ENCODE data around the gene OGFR. TPM values are rescaled to one million over a fixed set of nuclear protein-coding genes. Genes with fewer than 3 reads are reported as not detected.

The OGFR gene
- total RNA-seq, 1 experiment from 2014 or later, result 47.3 TPM

DNA sequence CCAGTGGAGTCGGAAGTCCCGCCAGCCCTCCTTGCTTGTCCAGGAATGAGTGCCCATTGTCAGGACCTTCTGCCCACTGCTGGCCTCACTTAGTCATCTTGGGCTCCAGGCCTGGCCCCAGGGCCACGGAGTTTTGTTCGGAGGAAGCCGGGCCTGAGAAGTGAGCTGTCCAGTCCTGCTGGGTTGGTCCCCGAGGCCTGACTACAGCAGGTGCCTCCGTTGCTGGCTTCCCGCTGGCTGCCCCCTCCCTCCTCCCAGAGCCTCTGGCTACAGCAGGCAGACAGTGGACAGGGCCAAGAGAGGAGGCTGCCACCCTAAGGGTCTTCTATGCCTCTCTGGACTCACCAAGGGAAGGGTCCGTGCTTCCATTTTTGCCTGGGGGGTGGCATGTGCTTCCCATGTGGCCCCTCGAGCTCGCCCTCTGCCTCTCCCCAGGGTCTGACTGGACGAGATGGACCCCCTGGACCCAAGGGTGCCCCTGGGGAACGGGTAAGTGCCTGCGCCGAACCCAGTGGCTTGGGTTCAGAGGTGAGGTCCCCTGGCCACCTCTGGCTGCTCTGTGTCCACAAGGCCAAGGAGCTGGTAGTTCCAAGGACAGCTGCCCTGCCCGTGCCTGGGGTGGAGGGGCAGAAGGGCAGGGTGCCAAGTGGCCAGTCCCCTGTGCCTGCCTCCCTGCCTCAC lies 15.0 kb downstream of the OGFR start:
- POLR2A ChIA-PET, result no interaction called here
- DNase-seq (ENCODE audit: low read depth, low spot score) (no peak), ATAC-seq (peak; percentile 30)
- TF ChIP-seq TCF7L2 (IDR thresholded peaks at IDR 0.05; ENCODE audit: low read depth, low read length), result peak; percentile 21; the same call in 1 of the 2 replicates
- TF ChIP-seq, protein P1, sequence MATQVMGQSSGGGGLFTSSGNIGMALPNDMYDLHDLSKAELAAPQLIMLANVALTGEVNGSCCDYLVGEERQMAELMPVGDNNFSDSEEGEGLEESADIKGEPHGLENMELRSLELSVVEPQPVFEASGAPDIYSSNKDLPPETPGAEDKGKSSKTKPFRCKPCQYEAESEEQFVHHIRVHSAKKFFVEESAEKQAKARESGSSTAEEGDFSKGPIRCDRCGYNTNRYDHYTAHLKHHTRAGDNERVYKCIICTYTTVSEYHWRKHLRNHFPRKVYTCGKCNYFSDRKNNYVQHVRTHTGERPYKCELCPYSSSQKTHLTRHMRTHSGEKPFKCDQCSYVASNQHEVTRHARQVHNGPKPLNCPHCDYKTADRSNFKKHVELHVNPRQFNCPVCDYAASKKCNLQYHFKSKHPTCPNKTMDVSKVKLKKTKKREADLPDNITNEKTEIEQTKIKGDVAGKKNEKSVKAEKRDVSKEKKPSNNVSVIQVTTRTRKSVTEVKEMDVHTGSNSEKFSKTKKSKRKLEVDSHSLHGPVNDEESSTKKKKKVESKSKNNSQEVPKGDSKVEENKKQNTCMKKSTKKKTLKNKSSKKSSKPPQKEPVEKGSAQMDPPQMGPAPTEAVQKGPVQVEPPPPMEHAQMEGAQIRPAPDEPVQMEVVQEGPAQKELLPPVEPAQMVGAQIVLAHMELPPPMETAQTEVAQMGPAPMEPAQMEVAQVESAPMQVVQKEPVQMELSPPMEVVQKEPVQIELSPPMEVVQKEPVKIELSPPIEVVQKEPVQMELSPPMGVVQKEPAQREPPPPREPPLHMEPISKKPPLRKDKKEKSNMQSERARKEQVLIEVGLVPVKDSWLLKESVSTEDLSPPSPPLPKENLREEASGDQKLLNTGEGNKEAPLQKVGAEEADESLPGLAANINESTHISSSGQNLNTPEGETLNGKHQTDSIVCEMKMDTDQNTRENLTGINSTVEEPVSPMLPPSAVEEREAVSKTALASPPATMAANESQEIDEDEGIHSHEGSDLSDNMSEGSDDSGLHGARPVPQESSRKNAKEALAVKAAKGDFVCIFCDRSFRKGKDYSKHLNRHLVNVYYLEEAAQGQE (IDR thresholded peaks at IDR 0.05; ENCODE audit: insufficient read depth in 1 of 2, low read depth in 2 of 2, low read length in 1 of 2), result peak; percentile 53 to 59; a peak in 2 of 4 replicates
- TF ChIP-seq SIN3A (IDR thresholded peaks at IDR 0.05; ENCODE audit: borderline replicate concordance, insufficient read depth, low read depth, low read length), result no peak
- 0 out of 2 replicates have a peak, but pooled peaks have one; percentile 19 for TF ChIP-seq POLR2AphosphoS5 (IDR thresholded peaks at IDR 0.05; ENCODE audit: low read depth, low read length)
- TF ChIP-seq, protein P2, sequence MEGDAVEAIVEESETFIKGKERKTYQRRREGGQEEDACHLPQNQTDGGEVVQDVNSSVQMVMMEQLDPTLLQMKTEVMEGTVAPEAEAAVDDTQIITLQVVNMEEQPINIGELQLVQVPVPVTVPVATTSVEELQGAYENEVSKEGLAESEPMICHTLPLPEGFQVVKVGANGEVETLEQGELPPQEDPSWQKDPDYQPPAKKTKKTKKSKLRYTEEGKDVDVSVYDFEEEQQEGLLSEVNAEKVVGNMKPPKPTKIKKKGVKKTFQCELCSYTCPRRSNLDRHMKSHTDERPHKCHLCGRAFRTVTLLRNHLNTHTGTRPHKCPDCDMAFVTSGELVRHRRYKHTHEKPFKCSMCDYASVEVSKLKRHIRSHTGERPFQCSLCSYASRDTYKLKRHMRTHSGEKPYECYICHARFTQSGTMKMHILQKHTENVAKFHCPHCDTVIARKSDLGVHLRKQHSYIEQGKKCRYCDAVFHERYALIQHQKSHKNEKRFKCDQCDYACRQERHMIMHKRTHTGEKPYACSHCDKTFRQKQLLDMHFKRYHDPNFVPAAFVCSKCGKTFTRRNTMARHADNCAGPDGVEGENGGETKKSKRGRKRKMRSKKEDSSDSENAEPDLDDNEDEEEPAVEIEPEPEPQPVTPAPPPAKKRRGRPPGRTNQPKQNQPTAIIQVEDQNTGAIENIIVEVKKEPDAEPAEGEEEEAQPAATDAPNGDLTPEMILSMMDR (IDR thresholded peaks at IDR 0.05), result no peak
- H3K27ac ChIP-seq (ENCODE audit: low read length), result peak overlapping the region; percentile 71
- in situ Hi-C loops (cut with HindIII; ENCODE audit: low pct_unique_long_range_greater_than_20kb, low sequenced_read_pairs) (no loop called here), intact Hi-C loops (cut with micrococcal nuclease; ENCODE audit: unreplicated experiment) (no loop called here)
- H3K36me3 ChIP-seq (ENCODE audit: control insufficient read depth, insufficient read depth, low read length), result no peaks in the 10 kb centered on the region
- peaks cover 79% of the 10 kb centered on the region for H3K4me1 ChIP-seq (ENCODE audit: control insufficient read depth, insufficient read depth, low read length)
- H3K27me3 ChIP-seq (ENCODE audit: control insufficient read depth, insufficient read depth, low read length), result no peaks in the 10 kb centered on the region
- no peak overlapping the region for H3K4me3 ChIP-seq (ENCODE audit: low read depth in 2 of 2, low read length in 2 of 2)
- H3K9me3 ChIP-seq (ENCODE audit: control insufficient read depth, insufficient read depth, low read depth, low read length), result no peaks in the 10 kb centered on the region
- BruUV-seq (replicated peaks), result no TSS peak
- CTCF ChIA-PET, result no interaction called here

DNA sequence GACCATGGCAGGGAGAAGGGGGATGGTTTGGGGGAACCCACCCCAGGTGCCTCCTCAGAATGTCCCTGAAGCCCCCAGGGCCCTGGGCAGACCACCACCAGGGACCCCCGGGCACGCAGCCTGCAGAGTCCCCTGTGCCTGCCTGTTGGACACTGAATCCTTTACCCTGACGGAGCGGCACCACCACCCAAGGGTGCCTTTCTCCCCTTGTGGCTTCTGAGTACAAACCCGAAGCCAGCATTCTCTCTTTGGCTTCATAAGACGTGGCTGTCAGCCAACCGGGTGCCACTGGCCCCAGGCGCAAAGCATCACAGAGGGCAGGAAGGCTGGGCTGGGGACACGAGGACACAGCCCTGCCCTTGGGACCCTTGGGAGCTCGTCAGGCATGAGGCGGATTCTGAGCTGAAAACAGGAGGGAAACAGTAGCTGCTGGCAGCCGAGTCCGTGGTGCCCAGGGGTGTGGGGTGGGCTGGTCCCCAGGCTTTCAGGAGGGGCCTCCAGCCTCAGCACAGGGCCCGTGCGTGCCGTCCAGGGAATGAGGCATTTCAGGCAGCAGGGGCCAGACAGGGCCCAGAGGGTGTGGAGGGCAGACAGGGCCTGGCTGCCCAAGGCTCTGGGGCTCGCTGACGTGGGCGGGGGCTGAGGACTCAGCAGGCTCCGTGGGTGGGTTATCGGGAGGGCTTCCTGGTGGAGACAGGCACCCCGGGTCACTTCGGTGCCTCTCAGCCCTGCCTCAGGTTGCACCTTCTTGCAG lies 15.8 kb downstream of the OGFR start:
- H3K4me3 ChIP-seq (ENCODE audit: low read depth in 2 of 2, low read length in 2 of 2), result no peak overlapping the region
- H3K27ac ChIP-seq (ENCODE audit: low read length), result peak overlapping the region; percentile 71
- no TSS peak for BruUV-seq (replicated peaks)
- H3K36me3 ChIP-seq (ENCODE audit: control insufficient read depth, insufficient read depth, low read length), result no peaks in the 10 kb centered on the region
- no peaks in the 10 kb centered on the region for H3K9me3 ChIP-seq (ENCODE audit: control insufficient read depth, insufficient read depth, low read depth, low read length)
- intact Hi-C loops (cut with micrococcal nuclease; ENCODE audit: unreplicated experiment), result no loop called here
- DNase-seq (ENCODE audit: low read depth, low spot score) (no peak), ATAC-seq (no peak)
- H3K27me3 ChIP-seq (ENCODE audit: control insufficient read depth, insufficient read depth, low read length), result no peaks in the 10 kb centered on the region
- in situ Hi-C loops (cut with HindIII; ENCODE audit: low pct_unique_long_range_greater_than_20kb, low sequenced_read_pairs), result no loop called here
- peaks cover 72% of the 10 kb centered on the region for H3K4me1 ChIP-seq (ENCODE audit: control insufficient read depth, insufficient read depth, low read length)
- TF ChIP-seq, protein P1 (IDR thresholded peaks at IDR 0.05; ENCODE audit: insufficient read depth in 1 of 2, low read depth in 2 of 2, low read length in 1 of 2), result no peak
- TF ChIP-seq TCF7L2 (IDR thresholded peaks at IDR 0.05; ENCODE audit: low read depth, low read length) (no peak), POLR2AphosphoS5 (IDR thresholded peaks at IDR 0.05; ENCODE audit: low read depth, low read length) (no peak; the same call in 1 of the 2 replicates), SIN3A (IDR thresholded peaks at IDR 0.05; ENCODE audit: borderline replicate concordance, insufficient read depth, low read depth, low read length) (no peak)
- TF ChIP-seq, protein P2 (IDR thresholded peaks at IDR 0.05), result no peak
- ChIA-PET CTCF (interaction anchor here (0.6 kb wide), 1 partner anchor 58 kb away, joined by 5 read pairs; no protein-coding TSS in a partner anchor), POLR2A (no interaction called here)
